HCT116 (cell line): ENCODE measurements around the gene OR52K2. TPM values are rescaled to one million over a fixed set of nuclear protein-coding genes. Genes with fewer than 3 reads are reported as not detected.

ENCODE experiments used
- ATAC-seq: fragments of 200-7000 bp; cut with Tn5 transposase; 2 replicates; pipeline ENCODE4 v1.9.1; 2020; ENCODE audit warnings: mild to moderate bottlenecking, moderate library complexity
- BruUV-seq: library from RNA; stranded (reverse); fragments of 400-500 nt; replicated peaks from 2 replicates; lab custom pipeline; 2021; lab: Mats Ljungman, UMichigan
- CTCF ChIA-PET: fragments of 300-600 bp; sonication (Branson Sonifier 250); formaldehyde crosslinking; loops from one replicate; lab custom pipeline; 2021; ENCODE audit warnings: antibody characterized with exemption; lab: Charles Lee
- POLR2A ChIA-PET: fragments of 300-600, 350-600 bp; sonication (Branson Sonifier 250); formaldehyde crosslinking; loops from one replicate; lab custom pipeline; 2021; ENCODE audit warnings: antibody characterized with exemption; lab: Charles Lee
- RAD21 ChIA-PET, 2 experiments: fragments of 300-600 bp; sonication (Branson Sonifier 250); formaldehyde crosslinking; loops; one replicate each; lab custom pipeline; 2023; ENCODE audit warnings: low total read pairs in 2 of 2; ENCODE audit not compliant: uncharacterized antibody in 2 of 2, unreplicated experiment in 2 of 2, low non-redundant PET in 1 of 2; lab: Charles Lee
- DNase-seq: peaks from one replicate; pipeline ENCODE4 v3.0.0-alpha.2; 2010; ENCODE audit warnings: low read depth, low spot score
- H2AFZ ChIP-seq: fragments of 200-600 bp; shearing (Covaris generic), sonication (generic); 2 replicates; pipeline ENCODE4 v1.6.1; 2017; ENCODE audit warnings: low read depth, mixed run types, mixed read lengths, antibody characterized with exemption, low read length; ENCODE audit not compliant: poor library complexity, severe bottlenecking
- H3K27ac ChIP-seq: 2 replicates; pipeline ENCODE4 v1.5.1; 2012; ENCODE audit warnings: low read depth, low read length
- H3K27me3 ChIP-seq: fragments of 200-600 bp; sonication (generic); 2 replicates; pipeline ENCODE4 v1.6.1; 2016; ENCODE audit warnings: mixed run types, low read length, mixed read lengths; ENCODE audit not compliant: insufficient read depth
- H3K36me3 ChIP-seq, 2 experiments: fragments of 200-500 bp in 1 of 2; fragments of 200-600 bp in 1 of 2; sonication (Bioruptor generic) in 1 of 2; sonication (generic) in 1 of 2; 2 replicates each; pipeline versions ENCODE4 v1.5.1 to v1.6.1; 2014 to 2016; ENCODE audit warnings: low read length in 2 of 2, inconsistent platforms in 1 of 2, mixed read lengths in 1 of 2, mixed run types in 1 of 2; ENCODE audit not compliant: insufficient read depth in 2 of 2, control insufficient read depth in 1 of 2
- H3K4me1 ChIP-seq, 2 experiments: fragments of 200-600 bp in 1 of 2; sonication (generic) in 1 of 2; 2 replicates each; pipeline versions ENCODE4 v1.5.1 to v1.6.1; 2012 to 2017; ENCODE audit warnings: low read length in 2 of 2, inconsistent platforms in 1 of 2, mild to moderate bottlenecking in 1 of 2, mixed read lengths in 1 of 2, mixed run types in 1 of 2, moderate library complexity in 1 of 2; ENCODE audit not compliant: insufficient read depth in 2 of 2, control insufficient read depth in 1 of 2
- H3K4me2 ChIP-seq: fragments of 200-600 bp; sonication (generic); 2 replicates; pipeline ENCODE4 v1.6.1; 2017; ENCODE audit warnings: mixed run types, low read length, mixed read lengths
- H3K4me3 ChIP-seq, 2 experiments: fragments of 200-600 bp in 1 of 2; sonication (generic) in 1 of 2; replicated peaks in 1 of 2; 2 replicates each; pipeline ENCODE4 v1.5.1; 2011 to 2016; ENCODE audit warnings: low read length in 2 of 2, control low read depth in 1 of 2, low read depth in 1 of 2, mild to moderate bottlenecking in 1 of 2, mixed read lengths in 1 of 2, mixed run types in 1 of 2
- H3K79me2 ChIP-seq: fragments of 200-600 bp; sonication (generic); 2 replicates; pipeline ENCODE4 v1.6.1; 2017; ENCODE audit warnings: mild to moderate bottlenecking, mixed run types, low read length, moderate library complexity, mixed read lengths; ENCODE audit not compliant: insufficient read depth
- H3K9ac ChIP-seq: fragments of 200-600 bp; sonication (generic); 2 replicates; pipeline ENCODE4 v1.6.1; 2016; ENCODE audit warnings: low read length, mixed read lengths
- H3K9me2 ChIP-seq: fragments of 200-600 bp; sonication (generic), shearing (Covaris generic); 2 replicates; pipeline ENCODE4 v1.6.1; 2017; ENCODE audit warnings: mixed run types, mild to moderate bottlenecking, moderate library complexity; ENCODE audit not compliant: insufficient read depth
- H3K9me3 ChIP-seq, 2 experiments: fragments of 200-500 bp in 1 of 2; fragments of 200-600 bp in 1 of 2; sonication (Bioruptor generic) in 1 of 2; sonication (generic) in 1 of 2; 2 replicates each; pipeline ENCODE4 v1.6.1; 2014 to 2017; ENCODE audit warnings: low read length in 2 of 2, mixed read lengths in 2 of 2, inconsistent platforms in 1 of 2, low read depth in 1 of 2, mild to moderate bottlenecking in 1 of 2, mixed run types in 1 of 2, moderate library complexity in 1 of 2; ENCODE audit not compliant: control insufficient read depth in 1 of 2, insufficient read depth in 1 of 2
- H4K20me1 ChIP-seq: fragments of 200-600 bp; sonication (generic), shearing (Covaris generic); 2 replicates; pipeline ENCODE4 v1.6.1; 2017; ENCODE audit warnings: mixed run types, mild to moderate bottlenecking, moderate library complexity; ENCODE audit not compliant: insufficient read depth
- CBX3 ChIP-seq: IDR thresholded peaks from 2 replicates; pipeline ENCODE4 v1.6.1; 2012; ENCODE audit warnings: low read depth
- CTCF ChIP-seq, 3 experiments: fragments of 200-600 bp in 1 of 3; sonication (generic) in 1 of 3; IDR thresholded peaks in 2 of 3; conservative IDR thresholded peaks in 1 of 3; 2 replicates each; pipeline ENCODE4 v1.5.1; 2012 to 2017; ENCODE audit warnings: low read depth in 2 of 3, low read length in 2 of 3, antibody characterized with exemption in 1 of 3, borderline replicate concordance in 1 of 3, control low read depth in 1 of 3, mild to moderate bottlenecking in 1 of 3, mixed read lengths in 1 of 3, mixed run types in 1 of 3, moderate library complexity in 1 of 3; ENCODE audit not compliant: insufficient read depth in 1 of 3
- EZH2 ChIP-seq: fragments of 200-600 bp; sonication (generic); IDR thresholded peaks from 2 replicates; pipeline ENCODE4 v1.6.1; 2017; ENCODE audit warnings: antibody characterized with exemption, mixed run types
- EZH2phosphoT487 ChIP-seq: fragments of 200-600 bp; IDR thresholded peaks from 2 replicates; pipeline ENCODE4 v1.6.1; 2018; ENCODE audit warnings: antibody characterized with exemption, borderline replicate concordance
- JUND ChIP-seq: IDR thresholded peaks from 2 replicates; pipeline ENCODE4 v1.6.1; 2012
- MAX ChIP-seq: IDR thresholded peaks from 2 replicates; pipeline ENCODE4 v1.6.1; 2012
- POLR2AphosphoS5 ChIP-seq: IDR thresholded peaks from 2 replicates; pipeline ENCODE4 v1.6.1; 2011; ENCODE audit warnings: mild to moderate bottlenecking, low read depth, low read length, moderate library complexity
- REST ChIP-seq: IDR thresholded peaks from 2 replicates; pipeline ENCODE4 v1.6.1; 2012; ENCODE audit warnings: low read depth
- SIN3A ChIP-seq: IDR thresholded peaks from 2 replicates; pipeline ENCODE4 v1.6.1; 2012; ENCODE audit warnings: low read depth
- SRF ChIP-seq: IDR thresholded peaks from 2 replicates; pipeline ENCODE4 v1.6.1; 2012; ENCODE audit warnings: low read depth
- TCF7L2 ChIP-seq: IDR thresholded peaks from 2 replicates; pipeline ENCODE4 v1.7.0; 2011; ENCODE audit warnings: borderline replicate concordance, inconsistent platforms; ENCODE audit not compliant: insufficient read depth, insufficient read length; ENCODE audit errors: extremely low read depth
- YY1 ChIP-seq: IDR thresholded peaks from 2 replicates; pipeline ENCODE4 v1.6.1; 2011; ENCODE audit warnings: low read length, low read depth, moderate library complexity, mild to moderate bottlenecking; ENCODE audit not compliant: insufficient replicate concordance; ENCODE audit errors: extremely low read depth
- ZFX ChIP-seq: fragments of 450-650 bp; IDR thresholded peaks from 2 replicates; pipeline ENCODE4 v1.6.1; 2017
- intact Hi-C: fragments of 100-400 bp; cut with micrococcal nuclease; formaldehyde crosslinking; loops from 2 replicates; pipeline ENCODE4 v1.10.0; 2022
- total RNA-seq: library from RNA; stranded (reverse); gene quantifications from one replicate; pipeline ENCODE4 v1.2.1, GENCODE V29; 2021; ENCODE audit not compliant: unreplicated experiment

The OR52K2 gene
- total RNA-seq, 1 experiment from 2014 or later: not detected

- Histone ChIP-seq H3K27ac (no peak overlapping the region), H3K9ac (no peak overlapping the region), H4K20me1 (no peaks in the 10 kb centered on the region), H3K4me3 (no peak overlapping the region), H2AFZ (no peak overlapping the region), H3K9me2 (no peaks in the 10 kb centered on the region), H3K79me2 (no peaks in the 10 kb centered on the region), H3K4me1 (peaks cover 0 to 12% of the 10 kb centered on the region in 2 experiments; a peak in 2 of 4 replicates), H3K36me3 (no peaks in the 10 kb centered on the region), H3K27me3 (peaks cover 20% of the 10 kb centered on the region; the same call in 1 of the 2 replicates), H3K9me3 (no peaks in the 10 kb centered on the region), H3K4me2 (no peak overlapping the region)
- DNase-seq (no peak), ATAC-seq (no peak)
- intact Hi-C loops: no loop called here
- ChIA-PET RAD21 (no interaction called here), POLR2A (no interaction called here), CTCF (no interaction called here)
- no TSS peak for BruUV-seq
- TF ChIP-seq MAX: no peak
- TF ChIP-seq SIN3A: no peak
- TF ChIP-seq EZH2phosphoT487: no peak
- no peak for TF ChIP-seq CBX3
- no peak for TF ChIP-seq EZH2
- no peak for TF ChIP-seq YY1
- no peak for TF ChIP-seq POLR2AphosphoS5
- no peak for TF ChIP-seq JUND
- TF ChIP-seq REST: no peak
- no peak for TF ChIP-seq SRF
- no peak for TF ChIP-seq ZFX
- TF ChIP-seq TCF7L2: no peak
- TF ChIP-seq CTCF (IDR thresholded peaks at IDR 0.05 in 2 of 3, conservative IDR thresholded peaks at IDR 0.05 in 1 of 3; ENCODE audit: borderline replicate concordance in 1 of 3, insufficient read depth in 1 of 3, low read depth in 2 of 3, low read length in 2 of 3): no peak
These were observed 30.5 kb downstream of the OR52K2 start for GRCh38 chr11:4479644-4480043.
